ENCODE results near the gene CHD9NB.

DNA sequence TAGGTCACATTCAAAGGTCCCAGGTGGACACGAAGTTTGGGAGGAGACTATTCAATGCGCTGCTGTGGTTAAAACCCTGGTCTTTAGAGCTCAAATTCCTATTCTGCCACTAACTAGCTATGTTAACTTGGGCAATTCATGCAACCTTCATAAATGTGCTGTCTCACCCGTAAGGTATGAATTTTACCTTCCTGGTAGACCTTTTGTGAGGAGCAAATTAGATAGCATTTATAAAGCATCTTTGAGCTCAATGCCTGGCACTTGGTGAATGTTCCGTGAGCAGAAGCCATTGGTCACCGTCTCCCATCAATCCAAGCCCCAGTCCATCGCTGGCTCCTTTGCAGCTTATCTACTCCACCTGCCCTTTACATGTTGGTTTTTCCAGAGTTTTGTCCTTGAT is 16.6 kb downstream of the CHD9NB start:
- TF ChIP-seq, protein P1, sequence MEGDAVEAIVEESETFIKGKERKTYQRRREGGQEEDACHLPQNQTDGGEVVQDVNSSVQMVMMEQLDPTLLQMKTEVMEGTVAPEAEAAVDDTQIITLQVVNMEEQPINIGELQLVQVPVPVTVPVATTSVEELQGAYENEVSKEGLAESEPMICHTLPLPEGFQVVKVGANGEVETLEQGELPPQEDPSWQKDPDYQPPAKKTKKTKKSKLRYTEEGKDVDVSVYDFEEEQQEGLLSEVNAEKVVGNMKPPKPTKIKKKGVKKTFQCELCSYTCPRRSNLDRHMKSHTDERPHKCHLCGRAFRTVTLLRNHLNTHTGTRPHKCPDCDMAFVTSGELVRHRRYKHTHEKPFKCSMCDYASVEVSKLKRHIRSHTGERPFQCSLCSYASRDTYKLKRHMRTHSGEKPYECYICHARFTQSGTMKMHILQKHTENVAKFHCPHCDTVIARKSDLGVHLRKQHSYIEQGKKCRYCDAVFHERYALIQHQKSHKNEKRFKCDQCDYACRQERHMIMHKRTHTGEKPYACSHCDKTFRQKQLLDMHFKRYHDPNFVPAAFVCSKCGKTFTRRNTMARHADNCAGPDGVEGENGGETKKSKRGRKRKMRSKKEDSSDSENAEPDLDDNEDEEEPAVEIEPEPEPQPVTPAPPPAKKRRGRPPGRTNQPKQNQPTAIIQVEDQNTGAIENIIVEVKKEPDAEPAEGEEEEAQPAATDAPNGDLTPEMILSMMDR (IDR thresholded peaks at IDR 0.05) = no peak
- no peak for TF ChIP-seq POLR2A (IDR thresholded peaks at IDR 0.05)
